Gastrocnemius medialis (tissue), 4 donors: ENCODE measurements around the gene ENTPD5.

ENCODE experiments used
- POLR2A ChIP-seq, 2 donors: fragments of 450-650 bp; IDR thresholded peaks; one replicate each; pipeline ENCODE4 v1.6.1; 2017; ENCODE audit warnings: antibody characterized with exemption in 2 of 2, mild to moderate bottlenecking in 2 of 2, moderate library complexity in 2 of 2
- TF ChIP-seq, protein P1 (sequence below), 5 experiments: fragments of 450-650 bp in 3 of 5; fragments of 200-600 bp in 2 of 5; sonication (generic) in 2 of 5; IDR thresholded peaks in 4 of 5; conservative IDR thresholded peaks in 1 of 5; 1 replicate in 4 of 5; 2 replicates in 1 of 5; pipeline ENCODE4 v1.5.1; 2016 to 2019; ENCODE audit warnings: antibody characterized with exemption in 5 of 5, mild to moderate bottlenecking in 3 of 5, moderate library complexity in 3 of 5

GRCh38 chr14:74062809-74063150 is 43.7 kb upstream of the ENTPD5 start:
- TF ChIP-seq, protein P1, sequence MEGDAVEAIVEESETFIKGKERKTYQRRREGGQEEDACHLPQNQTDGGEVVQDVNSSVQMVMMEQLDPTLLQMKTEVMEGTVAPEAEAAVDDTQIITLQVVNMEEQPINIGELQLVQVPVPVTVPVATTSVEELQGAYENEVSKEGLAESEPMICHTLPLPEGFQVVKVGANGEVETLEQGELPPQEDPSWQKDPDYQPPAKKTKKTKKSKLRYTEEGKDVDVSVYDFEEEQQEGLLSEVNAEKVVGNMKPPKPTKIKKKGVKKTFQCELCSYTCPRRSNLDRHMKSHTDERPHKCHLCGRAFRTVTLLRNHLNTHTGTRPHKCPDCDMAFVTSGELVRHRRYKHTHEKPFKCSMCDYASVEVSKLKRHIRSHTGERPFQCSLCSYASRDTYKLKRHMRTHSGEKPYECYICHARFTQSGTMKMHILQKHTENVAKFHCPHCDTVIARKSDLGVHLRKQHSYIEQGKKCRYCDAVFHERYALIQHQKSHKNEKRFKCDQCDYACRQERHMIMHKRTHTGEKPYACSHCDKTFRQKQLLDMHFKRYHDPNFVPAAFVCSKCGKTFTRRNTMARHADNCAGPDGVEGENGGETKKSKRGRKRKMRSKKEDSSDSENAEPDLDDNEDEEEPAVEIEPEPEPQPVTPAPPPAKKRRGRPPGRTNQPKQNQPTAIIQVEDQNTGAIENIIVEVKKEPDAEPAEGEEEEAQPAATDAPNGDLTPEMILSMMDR (IDR thresholded peaks at IDR 0.05 in 4 of 5, conservative IDR thresholded peaks at IDR 0.05 in 1 of 5), result no peak
- TF ChIP-seq POLR2A (IDR thresholded peaks at IDR 0.05), result no peak
